ENCODE data around the gene SLC38A2. TPM values are rescaled to one million over a fixed set of nuclear protein-coding genes. Genes with fewer than 3 reads are reported as not detected.

SLC38A2 gene
- total RNA-seq, 1 donor from 2014 or later, result 291 TPM

DNA sequence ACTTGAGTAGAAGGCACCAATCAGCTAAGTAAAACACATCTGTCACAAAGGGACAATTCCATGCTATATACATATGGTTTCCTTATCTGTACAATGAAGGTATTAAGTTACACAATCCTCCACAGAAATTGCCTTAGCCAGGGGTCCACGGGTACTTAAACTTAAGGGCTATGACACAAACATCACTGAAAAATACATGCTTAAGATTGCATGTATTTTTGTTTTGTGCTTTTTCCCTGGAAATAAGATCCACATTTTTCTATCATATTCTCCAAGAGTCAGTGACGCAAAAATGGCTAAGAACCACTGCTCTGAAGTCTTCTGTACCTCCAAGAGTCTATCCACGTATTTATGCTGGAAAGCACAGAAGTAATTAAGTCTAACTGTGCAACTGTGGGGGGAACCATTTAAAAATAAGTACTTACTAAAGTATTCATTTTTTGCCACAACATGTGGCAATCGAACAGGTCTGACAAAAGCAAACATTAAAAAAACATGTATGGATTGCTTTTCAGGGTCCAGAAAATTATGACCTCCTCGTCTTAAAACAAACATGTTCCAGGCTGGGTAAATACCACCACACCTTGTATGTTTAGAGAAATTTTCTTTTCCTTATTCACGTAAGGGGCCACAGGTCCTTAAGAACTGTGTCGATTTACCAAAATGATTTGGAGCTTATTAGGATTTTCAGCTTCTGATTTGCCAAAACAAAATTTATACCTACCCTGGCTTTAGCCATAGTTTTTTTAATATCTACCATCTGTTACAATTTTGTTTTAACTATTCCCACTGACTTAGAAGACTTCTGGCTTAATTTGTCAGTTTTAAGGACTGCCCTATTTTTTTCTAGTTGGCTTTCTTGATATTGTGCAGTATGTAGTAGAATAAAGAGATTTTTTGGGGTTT, 2.8 kb downstream of the SLC38A2 start:
- Histone ChIP-seq H3K4me3 (ENCODE audit: low read depth, low read length) (peak overlapping the region; percentile 96), H3K27me3 (ENCODE audit: control insufficient read depth, insufficient read depth, low read length) (no peaks in the 10 kb centered on the region), H3K36me3 (ENCODE audit: control insufficient read depth, insufficient read depth, low read length) (no peaks in the 10 kb centered on the region)
- TF ChIP-seq, protein P1, sequence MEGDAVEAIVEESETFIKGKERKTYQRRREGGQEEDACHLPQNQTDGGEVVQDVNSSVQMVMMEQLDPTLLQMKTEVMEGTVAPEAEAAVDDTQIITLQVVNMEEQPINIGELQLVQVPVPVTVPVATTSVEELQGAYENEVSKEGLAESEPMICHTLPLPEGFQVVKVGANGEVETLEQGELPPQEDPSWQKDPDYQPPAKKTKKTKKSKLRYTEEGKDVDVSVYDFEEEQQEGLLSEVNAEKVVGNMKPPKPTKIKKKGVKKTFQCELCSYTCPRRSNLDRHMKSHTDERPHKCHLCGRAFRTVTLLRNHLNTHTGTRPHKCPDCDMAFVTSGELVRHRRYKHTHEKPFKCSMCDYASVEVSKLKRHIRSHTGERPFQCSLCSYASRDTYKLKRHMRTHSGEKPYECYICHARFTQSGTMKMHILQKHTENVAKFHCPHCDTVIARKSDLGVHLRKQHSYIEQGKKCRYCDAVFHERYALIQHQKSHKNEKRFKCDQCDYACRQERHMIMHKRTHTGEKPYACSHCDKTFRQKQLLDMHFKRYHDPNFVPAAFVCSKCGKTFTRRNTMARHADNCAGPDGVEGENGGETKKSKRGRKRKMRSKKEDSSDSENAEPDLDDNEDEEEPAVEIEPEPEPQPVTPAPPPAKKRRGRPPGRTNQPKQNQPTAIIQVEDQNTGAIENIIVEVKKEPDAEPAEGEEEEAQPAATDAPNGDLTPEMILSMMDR (IDR thresholded peaks at IDR 0.05; ENCODE audit: insufficient read depth, low read length, poor library complexity, severe bottlenecking), result no peak
- no peak for DNase-seq (ENCODE audit: low read depth)

DNA sequence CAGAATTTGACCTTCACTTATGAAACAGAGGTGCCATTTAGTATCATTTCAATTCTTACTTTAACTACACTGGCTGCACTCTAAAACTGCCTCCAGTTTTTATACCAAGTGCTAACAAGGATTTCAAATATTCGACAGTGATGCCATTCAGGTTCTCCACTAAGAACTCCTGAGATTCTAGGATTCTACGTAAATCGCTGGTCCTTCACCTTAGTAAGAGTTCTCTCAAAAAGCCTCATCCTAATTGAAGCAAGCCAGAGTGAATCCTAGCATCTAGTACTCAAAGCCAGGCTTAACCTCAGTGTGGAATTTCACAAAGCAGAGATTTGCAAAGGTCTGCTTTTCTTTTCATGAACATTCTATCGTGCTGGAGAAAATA, 3.5 kb downstream of the SLC38A2 start:
- Histone ChIP-seq H3K27me3 (ENCODE audit: control insufficient read depth, insufficient read depth, low read length) (no peaks in the 10 kb centered on the region), H3K36me3 (ENCODE audit: control insufficient read depth, insufficient read depth, low read length) (no peaks in the 10 kb centered on the region), H3K4me3 (ENCODE audit: low read depth, low read length) (peak overlapping the region; percentile 96)
- DNase-seq (ENCODE audit: low read depth), result no peak
- TF ChIP-seq, protein P1 (IDR thresholded peaks at IDR 0.05; ENCODE audit: insufficient read depth, low read length, poor library complexity, severe bottlenecking), result no peak

DNA sequence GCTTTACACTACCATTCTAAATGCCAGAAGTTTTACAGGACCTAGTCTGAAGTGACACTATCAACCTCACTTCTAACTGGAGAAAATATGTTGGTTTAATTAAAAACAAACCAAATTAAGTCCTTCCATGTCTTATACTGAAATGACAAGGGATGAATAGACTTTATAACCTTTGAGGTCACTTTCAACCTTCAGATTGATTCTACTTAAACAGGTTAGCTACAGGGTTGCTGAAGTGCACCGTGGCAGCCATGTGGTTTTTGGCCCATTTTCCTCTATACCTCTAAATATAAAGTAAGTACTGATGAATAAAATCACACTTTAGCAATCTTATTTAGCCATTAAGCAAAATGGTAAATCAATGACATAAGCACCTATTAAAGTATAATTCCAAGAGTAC, 3.9 kb downstream of the SLC38A2 start:
- no peak for DNase-seq (ENCODE audit: low read depth)
- peaks cover 2% of the 10 kb centered on the region for H3K36me3 ChIP-seq (ENCODE audit: control insufficient read depth, insufficient read depth, low read length)
- H3K27me3 ChIP-seq (ENCODE audit: control insufficient read depth, insufficient read depth, low read length), result no peaks in the 10 kb centered on the region
- TF ChIP-seq, protein P1 (IDR thresholded peaks at IDR 0.05; ENCODE audit: insufficient read depth, low read length, poor library complexity, severe bottlenecking), result no peak
- H3K4me3 ChIP-seq (ENCODE audit: low read depth, low read length), result peak overlapping the region; percentile 96

DNA sequence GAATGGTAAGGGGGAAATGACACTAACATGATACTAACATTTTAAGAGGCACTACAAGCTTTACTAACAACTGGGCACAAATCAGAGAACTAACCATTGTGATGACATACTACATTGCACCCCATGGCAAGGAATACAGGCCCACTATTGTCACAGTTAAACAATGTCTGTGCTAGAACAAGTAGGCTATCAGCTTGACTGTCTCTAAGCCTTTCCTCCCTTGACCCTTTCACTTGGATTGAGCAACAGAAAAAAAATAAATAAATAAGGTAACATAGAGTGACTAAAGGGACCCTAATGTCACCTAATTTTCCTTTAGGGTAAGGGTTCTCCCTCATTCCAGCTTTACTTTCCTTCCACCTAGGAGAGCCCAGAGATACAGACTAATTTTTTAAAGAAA, 4.4 kb downstream of the SLC38A2 start:
- TF ChIP-seq, protein P1 (IDR thresholded peaks at IDR 0.05; ENCODE audit: insufficient read depth, low read length, poor library complexity, severe bottlenecking), result no peak
- Histone ChIP-seq H3K4me3 (ENCODE audit: low read depth, low read length) (no peak overlapping the region), H3K36me3 (ENCODE audit: control insufficient read depth, insufficient read depth, low read length) (peaks cover 2% of the 10 kb centered on the region), H3K27me3 (ENCODE audit: control insufficient read depth, insufficient read depth, low read length) (no peaks in the 10 kb centered on the region)
- DNase-seq (ENCODE audit: low read depth), result no peak

DNA sequence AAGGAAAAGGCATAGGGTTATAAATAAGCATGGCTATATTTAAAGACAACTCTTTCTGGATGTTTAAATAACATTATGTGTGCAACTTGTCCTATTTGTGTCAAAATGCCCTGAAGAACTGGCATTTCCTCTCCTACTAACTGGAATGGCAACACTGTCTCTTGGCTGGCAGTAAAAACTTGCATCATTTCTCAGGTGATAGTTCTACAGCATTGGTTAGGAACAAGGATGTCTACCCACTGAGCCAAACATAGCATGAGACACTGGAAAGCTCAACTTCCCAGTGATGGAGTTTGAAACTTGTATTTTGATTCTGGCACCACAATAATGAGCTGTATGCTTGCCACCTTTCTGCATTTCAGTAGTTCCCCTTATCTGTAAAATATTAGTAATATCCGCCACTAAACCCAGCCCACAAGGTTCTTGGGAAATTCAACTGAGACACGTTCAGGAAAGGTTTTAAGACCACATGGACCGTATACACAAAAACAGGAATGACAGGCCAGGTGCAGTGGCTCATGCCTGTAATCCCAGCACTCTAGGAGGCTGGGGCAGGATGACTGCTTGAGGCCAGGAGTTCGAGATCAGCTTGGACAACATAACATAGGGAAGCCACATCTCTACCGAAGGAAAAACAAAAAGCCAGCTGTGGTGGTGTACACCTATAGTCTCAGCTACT, 5.1 kb downstream of the SLC38A2 start:
- DNase-seq (ENCODE audit: low read depth), result no peak
- TF ChIP-seq, protein P1 (IDR thresholded peaks at IDR 0.05; ENCODE audit: insufficient read depth, low read length, poor library complexity, severe bottlenecking), result no peak
- Histone ChIP-seq H3K27me3 (ENCODE audit: control insufficient read depth, insufficient read depth, low read length) (no peaks in the 10 kb centered on the region), H3K4me3 (ENCODE audit: low read depth, low read length) (no peak overlapping the region), H3K36me3 (ENCODE audit: control insufficient read depth, insufficient read depth, low read length) (peaks cover 2% of the 10 kb centered on the region)
